ENCODE results near the gene TMPRSS7. TPM values are rescaled to one million over a fixed set of nuclear protein-coding genes. Genes with fewer than 3 reads are reported as not detected.

TMPRSS7 gene
- total and polyA plus RNA-seq, 2 donors = 0.05 to 0.09 TPM

- Histone ChIP-seq H3K4me3 (ENCODE audit: low read length in 2 of 2) (no peak overlapping the region), H3K36me3 (ENCODE audit: control insufficient read depth in 2 of 2, insufficient read depth in 2 of 2, low read length in 1 of 2) (peaks cover 3 to 9% of the 10 kb centered on the region in 2 donors), H3K27me3 (ENCODE audit: control insufficient read depth in 2 of 2, insufficient read depth in 1 of 2, low read length in 1 of 2) (no peaks in the 10 kb centered on the region), H3K9me3 (ENCODE audit: control insufficient read depth in 2 of 2, insufficient read depth in 1 of 2, low read length in 1 of 2) (no peaks in the 10 kb centered on the region), H3K4me1 (ENCODE audit: control insufficient read depth in 2 of 2, insufficient read depth in 2 of 2, low read length in 2 of 2) (peaks cover 17 to 26% of the 10 kb centered on the region in 2 donors), H3K27ac (ENCODE audit: low read depth in 1 of 2, low read length in 1 of 2) (no peak overlapping the region)
- 69% methylated on average over 2 of the region's 2 CpGs for WGBS
- no peak for DNase-seq (ENCODE audit: low read depth in 6 of 9, low spot score in 9 of 9)
These were observed 61.2 kb downstream of the TMPRSS7 start for GRCh38 chr3:112095731-112096130.

- Histone ChIP-seq H3K4me3 (ENCODE audit: low read length in 2 of 2) (no peak overlapping the region), H3K9me3 (ENCODE audit: control insufficient read depth in 2 of 2, insufficient read depth in 1 of 2, low read length in 1 of 2) (no peaks in the 10 kb centered on the region), H3K27ac (ENCODE audit: low read depth in 1 of 2, low read length in 1 of 2) (no peak overlapping the region), H3K36me3 (ENCODE audit: control insufficient read depth in 2 of 2, insufficient read depth in 2 of 2, low read length in 1 of 2) (peaks cover 3 to 9% of the 10 kb centered on the region in 2 donors), H3K4me1 (ENCODE audit: control insufficient read depth in 2 of 2, insufficient read depth in 2 of 2, low read length in 2 of 2) (peaks cover 13 to 22% of the 10 kb centered on the region in 2 donors), H3K27me3 (ENCODE audit: control insufficient read depth in 2 of 2, insufficient read depth in 1 of 2, low read length in 1 of 2) (no peaks in the 10 kb centered on the region)
- no peak for DNase-seq (ENCODE audit: low read depth in 6 of 9, low spot score in 9 of 9)
- WGBS = 93% methylated on average over 2 of the region's 2 CpGs
These were observed 61.6 kb downstream of the TMPRSS7 start for GRCh38 chr3:112096176-112096575.

DNA sequence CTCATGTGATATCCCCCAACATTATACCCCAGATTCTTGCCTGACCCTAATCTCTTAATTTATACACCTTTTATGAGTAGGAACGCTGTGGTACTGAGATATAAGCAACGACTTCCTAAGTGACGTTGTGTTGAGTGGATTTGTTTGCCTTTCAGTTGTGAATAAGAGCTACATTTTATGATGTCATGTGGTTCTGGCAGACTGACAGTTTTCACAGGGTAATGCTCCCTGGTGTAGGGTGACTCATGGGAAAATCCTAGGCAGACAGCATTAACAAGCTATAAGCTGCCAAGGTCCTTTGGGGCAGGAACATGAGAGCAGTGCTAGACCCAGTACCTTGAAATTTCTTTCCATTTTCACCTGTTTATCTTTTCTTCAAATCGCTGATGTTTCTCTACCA lies 62.8 kb downstream of the TMPRSS7 start:
- Histone ChIP-seq H3K27ac (ENCODE audit: low read depth in 1 of 2, low read length in 1 of 2) (no peak overlapping the region), H3K36me3 (ENCODE audit: control insufficient read depth in 2 of 2, insufficient read depth in 2 of 2, low read length in 1 of 2) (peaks cover 9 to 14% of the 10 kb centered on the region in 2 donors), H3K9me3 (ENCODE audit: control insufficient read depth in 2 of 2, insufficient read depth in 1 of 2, low read length in 1 of 2) (no peaks in the 10 kb centered on the region), H3K4me1 (ENCODE audit: control insufficient read depth in 2 of 2, insufficient read depth in 2 of 2, low read length in 2 of 2) (peaks cover 8 to 13% of the 10 kb centered on the region in 2 donors), H3K27me3 (ENCODE audit: control insufficient read depth in 2 of 2, insufficient read depth in 1 of 2, low read length in 1 of 2) (no peaks in the 10 kb centered on the region), H3K4me3 (ENCODE audit: low read length in 2 of 2) (no peak overlapping the region)
- DNase-seq (ENCODE audit: low read depth in 6 of 9, low spot score in 9 of 9) = peak in 1 of 9 donors; percentile 19
- 43% methylated on average over 4 of the region's 4 CpGs for WGBS

DNA sequence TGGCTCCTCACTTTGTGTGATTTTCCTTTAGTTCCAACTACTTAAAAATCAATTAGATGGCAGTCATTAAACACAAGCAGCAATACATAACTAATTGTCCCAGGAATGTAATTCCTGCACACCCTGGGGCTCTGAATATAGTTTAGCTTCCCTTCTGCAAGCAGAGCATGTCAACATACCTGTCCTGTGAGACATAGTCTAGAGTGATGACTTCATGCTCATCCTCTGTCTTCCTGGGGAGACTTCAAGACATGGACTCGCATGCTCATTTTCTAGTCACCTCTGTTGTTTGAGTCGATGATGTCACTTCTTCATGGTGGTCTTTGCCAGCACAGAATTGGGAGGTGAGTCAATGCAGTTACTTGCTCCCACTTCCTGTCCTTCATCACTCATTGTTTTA lies 67.4 kb downstream of the TMPRSS7 start:
- Histone ChIP-seq H3K4me3 (ENCODE audit: low read length in 2 of 2) (no peak overlapping the region), H3K9me3 (ENCODE audit: control insufficient read depth in 2 of 2, insufficient read depth in 1 of 2, low read length in 1 of 2) (peaks cover 0 to 1% of the 10 kb centered on the region in 2 donors), H3K27ac (ENCODE audit: low read depth in 1 of 2, low read length in 1 of 2) (no peak overlapping the region), H3K4me1 (ENCODE audit: control insufficient read depth in 2 of 2, insufficient read depth in 2 of 2, low read length in 2 of 2) (peaks cover 0 to 3% of the 10 kb centered on the region in 2 donors), H3K36me3 (ENCODE audit: control insufficient read depth in 2 of 2, insufficient read depth in 2 of 2, low read length in 1 of 2) (peaks cover 24 to 32% of the 10 kb centered on the region in 2 donors), H3K27me3 (ENCODE audit: control insufficient read depth in 2 of 2, insufficient read depth in 1 of 2, low read length in 1 of 2) (no peaks in the 10 kb centered on the region)
- WGBS = 97% methylated on average over 2 of the region's 2 CpGs
- DNase-seq (ENCODE audit: low read depth in 6 of 9, low spot score in 9 of 9) = no peak

GRCh38 chr3:112104774-112105173 lies 70.2 kb downstream of the TMPRSS7 start:
- Histone ChIP-seq H3K36me3 (ENCODE audit: control insufficient read depth in 2 of 2, insufficient read depth in 2 of 2, low read length in 1 of 2) (peaks cover 30 to 32% of the 10 kb centered on the region in 2 donors), H3K27ac (ENCODE audit: low read depth in 1 of 2, low read length in 1 of 2) (no peak overlapping the region), H3K4me3 (ENCODE audit: low read length in 2 of 2) (no peak overlapping the region), H3K27me3 (ENCODE audit: control insufficient read depth in 2 of 2, insufficient read depth in 1 of 2, low read length in 1 of 2) (no peaks in the 10 kb centered on the region), H3K9me3 (ENCODE audit: control insufficient read depth in 2 of 2, insufficient read depth in 1 of 2, low read length in 1 of 2) (peaks cover 0 to 1% of the 10 kb centered on the region in 2 donors), H3K4me1 (ENCODE audit: control insufficient read depth in 2 of 2, insufficient read depth in 2 of 2, low read length in 2 of 2) (peaks cover 3% of the 10 kb centered on the region in 2 donors)
- DNase-seq (ENCODE audit: low read depth in 6 of 9, low spot score in 9 of 9) = no peak
- WGBS = 77% methylated on average over 2 of the region's 2 CpGs

DNA sequence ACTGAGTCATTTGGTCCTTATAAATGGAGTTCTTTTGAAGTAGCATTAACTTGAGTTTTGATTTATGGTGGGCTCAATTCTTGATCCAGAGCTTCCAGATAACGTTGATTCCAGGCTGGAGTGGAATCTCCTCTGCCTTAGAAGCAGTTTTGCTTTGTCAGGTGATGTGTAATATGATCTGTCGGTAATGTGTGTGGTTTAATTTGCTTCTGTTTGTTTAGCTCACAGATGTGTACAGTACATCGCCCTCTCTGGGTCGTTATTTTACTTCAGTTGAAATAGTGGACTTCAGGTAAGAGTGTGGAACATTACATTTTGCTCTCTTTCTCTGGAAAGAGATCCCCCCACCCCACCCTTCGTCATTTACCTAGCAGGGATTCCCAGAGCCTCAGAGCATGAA lies 74.8 kb downstream of the TMPRSS7 start:
- WGBS = 91% methylated on average over 5 of the region's 5 CpGs
- H3K4me3 ChIP-seq (ENCODE audit: low read length in 2 of 2) = no peak overlapping the region
- H3K36me3 ChIP-seq (ENCODE audit: control insufficient read depth in 2 of 2, insufficient read depth in 2 of 2, low read length in 1 of 2) = peaks cover 17 to 22% of the 10 kb centered on the region in 2 donors
- DNase-seq (ENCODE audit: low read depth in 6 of 9, low spot score in 9 of 9) = no peak
- no peak overlapping the region for H3K27ac ChIP-seq (ENCODE audit: low read depth in 1 of 2, low read length in 1 of 2)
- H3K27me3 ChIP-seq (ENCODE audit: control insufficient read depth in 2 of 2, insufficient read depth in 1 of 2, low read length in 1 of 2) = no peaks in the 10 kb centered on the region
- peaks cover 0 to 1% of the 10 kb centered on the region in 2 donors for H3K9me3 ChIP-seq (ENCODE audit: control insufficient read depth in 2 of 2, insufficient read depth in 1 of 2, low read length in 1 of 2)
- peaks cover 17 to 32% of the 10 kb centered on the region in 2 donors for H3K4me1 ChIP-seq (ENCODE audit: control insufficient read depth in 2 of 2, insufficient read depth in 2 of 2, low read length in 2 of 2)

GRCh38 chr3:112111785-112112402 lies 77.4 kb downstream of the TMPRSS7 start:
- peak in 5 of 9 donors; percentile 73 to 89 (median 78) for DNase-seq (ENCODE audit: low read depth in 6 of 9, low spot score in 9 of 9)
- Histone ChIP-seq H3K4me1 (ENCODE audit: control insufficient read depth in 2 of 2, insufficient read depth in 2 of 2, low read length in 2 of 2) (peaks cover 37 to 57% of the 10 kb centered on the region in 2 donors), H3K27ac (ENCODE audit: low read depth in 1 of 2, low read length in 1 of 2) (no peak overlapping the region), H3K9me3 (ENCODE audit: control insufficient read depth in 2 of 2, insufficient read depth in 1 of 2, low read length in 1 of 2) (no peaks in the 10 kb centered on the region), H3K36me3 (ENCODE audit: control insufficient read depth in 2 of 2, insufficient read depth in 2 of 2, low read length in 1 of 2) (peaks cover 6 to 16% of the 10 kb centered on the region in 2 donors), H3K4me3 (ENCODE audit: low read length in 2 of 2) (no peak overlapping the region), H3K27me3 (ENCODE audit: control insufficient read depth in 2 of 2, insufficient read depth in 1 of 2, low read length in 1 of 2) (no peaks in the 10 kb centered on the region)
- 6% methylated on average over 3 of the region's 3 CpGs for WGBS

DNA sequence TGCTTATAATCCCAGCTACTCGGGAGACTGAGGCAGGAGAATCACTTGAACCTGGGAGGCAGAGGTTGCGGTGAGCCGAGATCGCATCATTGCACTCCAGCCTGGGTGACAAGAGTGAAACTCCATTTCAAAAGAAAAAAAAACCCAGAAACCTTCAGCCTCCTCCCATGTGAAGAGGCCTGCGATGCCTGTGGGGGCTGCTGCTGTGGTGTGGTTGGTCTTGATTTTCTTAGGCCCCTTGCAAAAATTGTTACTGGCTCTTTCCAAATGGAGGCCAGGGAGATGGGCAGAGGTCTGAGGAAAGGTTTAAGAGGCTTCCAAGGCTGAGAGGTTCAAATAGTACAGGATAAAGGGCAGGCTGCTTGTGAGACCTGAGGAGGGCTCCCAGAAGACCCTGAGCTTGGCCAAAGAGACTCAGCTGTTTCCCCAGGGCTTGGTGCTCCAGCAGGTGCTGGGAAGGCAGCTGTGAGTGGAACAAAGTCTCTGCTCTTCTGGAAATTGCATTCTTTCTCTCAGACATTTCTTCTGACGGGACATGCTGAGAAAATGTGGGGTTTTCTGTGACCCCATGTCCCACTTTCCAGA lies 80.1 kb downstream of the TMPRSS7 start:
- Histone ChIP-seq H3K9me3 (ENCODE audit: control insufficient read depth in 2 of 2, insufficient read depth in 1 of 2, low read length in 1 of 2) (no peaks in the 10 kb centered on the region), H3K27me3 (ENCODE audit: control insufficient read depth in 2 of 2, insufficient read depth in 1 of 2, low read length in 1 of 2) (no peaks in the 10 kb centered on the region), H3K4me3 (ENCODE audit: low read length in 2 of 2) (no peak overlapping the region), H3K36me3 (ENCODE audit: control insufficient read depth in 2 of 2, insufficient read depth in 2 of 2, low read length in 1 of 2) (peaks cover 9% of the 10 kb centered on the region in 2 donors), H3K4me1 (ENCODE audit: control insufficient read depth in 2 of 2, insufficient read depth in 2 of 2, low read length in 2 of 2) (peaks cover 58 to 79% of the 10 kb centered on the region in 2 donors), H3K27ac (ENCODE audit: low read depth in 1 of 2, low read length in 1 of 2) (peak overlapping the region; percentile 72 to 87)
- 61% methylated on average over 6 of the region's 6 CpGs for WGBS
- peak in 1 of 9 donors; percentile 58 for DNase-seq (ENCODE audit: low read depth in 6 of 9, low spot score in 9 of 9)

- H3K36me3 ChIP-seq (ENCODE audit: control insufficient read depth in 2 of 2, insufficient read depth in 2 of 2, low read length in 1 of 2) = peaks cover 6 to 11% of the 10 kb centered on the region in 2 donors
- H3K27ac ChIP-seq (ENCODE audit: low read depth in 1 of 2, low read length in 1 of 2) = peak overlapping the region; percentile 72 to 87
- peaks cover 63 to 85% of the 10 kb centered on the region in 2 donors for H3K4me1 ChIP-seq (ENCODE audit: control insufficient read depth in 2 of 2, insufficient read depth in 2 of 2, low read length in 2 of 2)
- DNase-seq (ENCODE audit: low read depth in 6 of 9, low spot score in 9 of 9) = peak in 1 of 9 donors; percentile 68
- no peaks in the 10 kb centered on the region for H3K27me3 ChIP-seq (ENCODE audit: control insufficient read depth in 2 of 2, insufficient read depth in 1 of 2, low read length in 1 of 2)
- H3K9me3 ChIP-seq (ENCODE audit: control insufficient read depth in 2 of 2, insufficient read depth in 1 of 2, low read length in 1 of 2) = no peaks in the 10 kb centered on the region
- H3K4me3 ChIP-seq (ENCODE audit: low read length in 2 of 2) = no peak overlapping the region
- 44% methylated on average over 6 of the region's 6 CpGs for WGBS
These were observed 80.7 kb downstream of the TMPRSS7 start for GRCh38 chr3:112115161-112115739.
